IMR-90 (cell line): ENCODE data around the gene FTO. TPM values are rescaled to one million over a fixed set of nuclear protein-coding genes. Genes with fewer than 3 reads are reported as not detected.

Source experiments
- ATAC-seq: fragments of 200-7000 bp; cut with Tn5 transposase; 2 replicates; pipeline ENCODE4 v1.9.1; 2020; ENCODE audit warnings: low read depth, mild to moderate bottlenecking, moderate library complexity
- BruUV-seq: library from RNA; stranded (reverse); fragments of 400-500 nt; replicated peaks from 2 replicates; lab custom pipeline; 2021; lab: Mats Ljungman, UMichigan
- CTCF ChIA-PET: fragments of 300-600 bp; formaldehyde crosslinking; extraction: SDS; loops from one replicate; lab custom pipeline; 2021; ENCODE audit warnings: antibody characterized with exemption; lab: Yijun Ruan, JAX
- POLR2A ChIA-PET: fragments of 300-600 bp; sonication (Branson Sonifier 250); formaldehyde crosslinking; loops from one replicate; lab custom pipeline; 2022; ENCODE audit warnings: antibody characterized with exemption; ENCODE audit not compliant: unreplicated experiment; lab: Charles Lee
- DNase-seq: peaks from one replicate; pipeline ENCODE4 v3.0.0; 2013
- H2AFZ ChIP-seq: replicated peaks from 2 replicates; pipeline ENCODE3; 2013; ENCODE audit warnings: low read length, mild to moderate bottlenecking; ENCODE audit not compliant: poor library complexity
- H2AK5ac ChIP-seq: 2 replicates; pipeline ENCODE4 v1.6.1; 2013; ENCODE audit warnings: low read depth, low read length, inconsistent platforms
- H2AK9ac ChIP-seq: replicated peaks from 2 replicates; pipeline ENCODE3; 2013; ENCODE audit warnings: mild to moderate bottlenecking, low read depth, low read length, moderate library complexity; ENCODE audit not compliant: poor library complexity
- H2BK120ac ChIP-seq: 2 replicates; pipeline ENCODE4 v1.6.1; 2013; ENCODE audit warnings: low read depth, low read length, inconsistent platforms
- H2BK15ac ChIP-seq: 3 replicates; pipeline ENCODE4 v1.6.1; 2013; ENCODE audit warnings: low read depth, low read length, inconsistent platforms
- H2BK20ac ChIP-seq: 2 replicates; pipeline ENCODE4 v1.6.1; 2013; ENCODE audit warnings: low read depth, mild to moderate bottlenecking, inconsistent platforms, low read length, moderate library complexity
- H2BK5ac ChIP-seq: 2 replicates; pipeline ENCODE4 v1.6.1; 2013; ENCODE audit warnings: mild to moderate bottlenecking, low read depth, low read length, inconsistent platforms; ENCODE audit not compliant: poor library complexity, severe bottlenecking
- H3K14ac ChIP-seq: replicated peaks from 2 replicates; pipeline ENCODE4 v1.6.1; 2013; ENCODE audit warnings: low read depth, low read length, inconsistent platforms
- H3K18ac ChIP-seq: 2 replicates; pipeline ENCODE4 v1.6.1; 2013; ENCODE audit warnings: low read depth, low read length, control low read depth
- H3K23ac ChIP-seq: 2 replicates; pipeline ENCODE4 v1.6.1; 2013; ENCODE audit warnings: low read depth, low read length, inconsistent platforms
- H3K27ac ChIP-seq: 2 replicates; pipeline ENCODE4 v1.5.1; 2013; ENCODE audit warnings: mild to moderate bottlenecking, control low read depth, low read length; ENCODE audit not compliant: insufficient read depth
- H3K27me3 ChIP-seq: 2 replicates; pipeline ENCODE4 v1.6.1; 2013; ENCODE audit warnings: low read length; ENCODE audit not compliant: control insufficient read depth, insufficient read depth
- H3K36me3 ChIP-seq: 2 replicates; pipeline ENCODE4 v1.6.1; 2013; ENCODE audit warnings: low read length, mixed read lengths; ENCODE audit not compliant: control insufficient read depth, insufficient read depth
- H3K4ac ChIP-seq: 2 replicates; pipeline ENCODE4 v1.6.1; 2013; ENCODE audit warnings: low read depth, low read length, inconsistent platforms
- H3K4me1 ChIP-seq: 2 replicates; pipeline ENCODE4 v1.6.1; 2013; ENCODE audit warnings: low read length, mixed read lengths; ENCODE audit not compliant: control insufficient read depth, insufficient read depth
- H3K4me2 ChIP-seq: 2 replicates; pipeline ENCODE4 v1.6.1; 2013; ENCODE audit warnings: low read depth, mild to moderate bottlenecking, control low read depth, low read length, moderate library complexity
- H3K4me3 ChIP-seq: 2 replicates; pipeline ENCODE4 v1.5.1; 2013; ENCODE audit warnings: low read depth, mild to moderate bottlenecking, control low read depth, low read length, moderate library complexity; ENCODE audit not compliant: insufficient read depth
- H3K56ac ChIP-seq: 2 replicates; pipeline ENCODE4 v1.6.1; 2013; ENCODE audit warnings: low read length, inconsistent platforms; ENCODE audit not compliant: insufficient read depth; ENCODE audit errors: extremely low read depth
- H3K79me1 ChIP-seq, 2 experiments: 2 replicates each; pipeline ENCODE4 v1.6.1; 2013; ENCODE audit warnings: low read length in 2 of 2, inconsistent platforms in 1 of 2, low read depth in 1 of 2
- H3K9ac ChIP-seq: 2 replicates; pipeline ENCODE4 v1.6.1; 2013; ENCODE audit warnings: low read depth, low read length, control low read depth
- H3K9me1 ChIP-seq: 2 replicates; pipeline ENCODE4 v1.6.1; 2013; ENCODE audit warnings: low read length, inconsistent platforms; ENCODE audit not compliant: insufficient read depth
- H3K9me3 ChIP-seq: 2 replicates; pipeline ENCODE4 v1.6.1; 2013; ENCODE audit warnings: low read length; ENCODE audit not compliant: control insufficient read depth, insufficient read depth
- H4K20me1 ChIP-seq: 2 replicates; pipeline ENCODE4 v1.6.1; 2013; ENCODE audit warnings: low read length, inconsistent platforms; ENCODE audit not compliant: insufficient read depth
- H4K5ac ChIP-seq: 2 replicates; pipeline ENCODE4 v1.6.1; 2013; ENCODE audit warnings: mild to moderate bottlenecking, low read depth, low read length, control low read depth
- H4K8ac ChIP-seq, 2 experiments: 2 replicates each; pipeline ENCODE4 v1.6.1; 2013; ENCODE audit warnings: low read depth in 2 of 2, low read length in 2 of 2, control low read depth in 1 of 2, inconsistent platforms in 1 of 2
- H4K91ac ChIP-seq: 2 replicates; pipeline ENCODE4 v1.6.1; 2013; ENCODE audit warnings: low read depth, low read length, inconsistent platforms; ENCODE audit not compliant: insufficient read depth
- BHLHE40 ChIP-seq: fragments of 150-350 bp; IDR thresholded peaks from 2 replicates; pipeline ENCODE4 v1.6.1; 2016; ENCODE audit warnings: mild to moderate bottlenecking, low read depth, low read length
- CEBPB ChIP-seq: IDR thresholded peaks from 2 replicates; pipeline ENCODE4 v1.6.1; 2012; ENCODE audit warnings: low read depth, low read length, improper control_type of control experiment
- CHD1 ChIP-seq: IDR thresholded peaks from 2 replicates; pipeline ENCODE4 v1.6.1; 2012; ENCODE audit warnings: low read depth, low read length, improper control_type of control experiment
- FOS ChIP-seq: fragments of 150-350 bp; IDR thresholded peaks from 2 replicates; pipeline ENCODE4 v1.6.1; 2016; ENCODE audit warnings: low read depth, low read length
- MAFK ChIP-seq: IDR thresholded peaks from 2 replicates; pipeline ENCODE4 v1.6.1; 2012; ENCODE audit warnings: low read depth, low read length, improper control_type of control experiment
- MAZ ChIP-seq: IDR thresholded peaks from 2 replicates; pipeline ENCODE4 v1.6.1; 2012; ENCODE audit warnings: low read depth, mild to moderate bottlenecking, low read length, improper control_type of control experiment, moderate library complexity, borderline replicate concordance
- MXI1 ChIP-seq: IDR thresholded peaks from 2 replicates; pipeline ENCODE4 v1.6.1; 2012; ENCODE audit warnings: low read depth, mild to moderate bottlenecking, low read length, moderate library complexity, borderline replicate concordance
- NFE2L2 ChIP-seq: fragments of 150-350 bp; IDR thresholded peaks from 2 replicates; pipeline ENCODE4 v1.6.1; 2016; ENCODE audit warnings: low read depth, mild to moderate bottlenecking, low read length
- POLR2A ChIP-seq: IDR thresholded peaks from 2 replicates; pipeline ENCODE4 v1.6.1; 2012; ENCODE audit warnings: mild to moderate bottlenecking, low read depth, low read length
- RAD21 ChIP-seq: IDR thresholded peaks from 2 replicates; pipeline ENCODE4 v1.6.1; 2012; ENCODE audit warnings: low read length, improper control_type of control experiment
- RCOR1 ChIP-seq: IDR thresholded peaks from 2 replicates; pipeline ENCODE4 v1.6.1; 2012; ENCODE audit warnings: mild to moderate bottlenecking, low read length, improper control_type of control experiment; ENCODE audit not compliant: insufficient replicate concordance
- RFX5 ChIP-seq: IDR thresholded peaks from 2 replicates; pipeline ENCODE4 v1.8.0; 2012; ENCODE audit warnings: low read depth, mild to moderate bottlenecking, low read length, moderate library complexity
- SMC3 ChIP-seq: fragments of 150-350 bp; IDR thresholded peaks from 2 replicates; pipeline ENCODE4 v1.6.1; 2016; ENCODE audit warnings: low read depth, mild to moderate bottlenecking, antibody characterized with exemption, low read length, moderate library complexity
- WGBS, 2 experiments: methylation state at CpG; one replicate each; pipeline versions ENCODE4 v1.1.5 to v1.1.7; 2013; ENCODE audit warnings: missing lambda C conversion rate in 2 of 2; ENCODE audit not compliant: insufficient read length in 1 of 2; ENCODE audit errors: extremely low coverage in 2 of 2; 5-methylcytosine and 5-hydroxymethylcytosine counted together
- dilution Hi-C: fragments of 300-500 bp; cut with HindIII; formaldehyde crosslinking; loops from one replicate; pipeline ENCODE4 v1.14.3; 2018; ENCODE audit warnings: low sequenced_read_pairs; ENCODE audit not compliant: unreplicated experiment
- in situ Hi-C: fragments of 300-500 bp; cut with MboI; formaldehyde crosslinking; loops from 3 replicates; pipeline ENCODE4 v1.14.3; 2019; ENCODE audit warnings: low sequenced_read_pairs, inconsistent platforms, mixed read lengths
- intact Hi-C: fragments of 100-400 bp; cut with micrococcal nuclease; formaldehyde crosslinking; loops from 2 replicates; pipeline ENCODE4 v1.10.0; 2022
- polyA plus RNA-seq, 3 experiments: library from polyadenylated mRNA; depleted of rRNA; stranded (reverse); fragments of >200 nt; gene quantifications; 2 replicates each; pipeline ENCODE4 v1.2.3, GENCODE V29; 2012; ENCODE audit warnings: low replicate concordance in 1 of 3
- total RNA-seq: library from RNA; depleted of rRNA; stranded (reverse); fragments of >200 nt; gene quantifications from 2 replicates; pipeline ENCODE4 v1.2.3, GENCODE V29; 2012
- TF ChIP-seq, protein P1 (sequence below): fragments of 150-350 bp; IDR thresholded peaks from 2 replicates; pipeline ENCODE4 v1.6.1; 2017; ENCODE audit warnings: mild to moderate bottlenecking, antibody characterized with exemption, low read length, low read depth
- TF ChIP-seq, protein P2 (sequence below): fragments of 150-350 bp; IDR thresholded peaks from 2 replicates; pipeline ENCODE4 v1.6.1; 2016; ENCODE audit warnings: low read depth, mild to moderate bottlenecking, low read length, moderate library complexity, borderline replicate concordance
- TF ChIP-seq, protein P3 (sequence below): conservative IDR thresholded peaks from 2 replicates; pipeline ENCODE4 v1.5.1; 2012; ENCODE audit warnings: mild to moderate bottlenecking, low read depth, low read length, improper control_type of control experiment

The FTO gene
- total and polyA plus RNA-seq, 2 of the 4 experiments (the other 2 are of a cell fraction): 70.3 to 132 TPM

- H3K27ac ChIP-seq: no peak overlapping the region
- no peaks in the 10 kb centered on the region for H3K4me1 ChIP-seq
- no TSS peak for BruUV-seq
- ATAC-seq (no peak), DNase-seq (no peak)
- H3K36me3 ChIP-seq: no peaks in the 10 kb centered on the region
- H2BK5ac ChIP-seq: no peak overlapping the region
- H3K9ac ChIP-seq: no peak overlapping the region
- H4K91ac ChIP-seq: no peak overlapping the region
- no peak overlapping the region for H2AK9ac ChIP-seq
- intact Hi-C loops (no loop called here), dilution Hi-C loops (no loop called here), in situ Hi-C loops (no loop called here)
- no peak overlapping the region for H2AFZ ChIP-seq
- H2BK15ac ChIP-seq: no peak overlapping the region
- no peak overlapping the region for H2AK5ac ChIP-seq
- no peak overlapping the region for H3K56ac ChIP-seq
- ChIA-PET CTCF (no interaction called here), POLR2A (no interaction called here)
- no peak overlapping the region for H4K5ac ChIP-seq
- no peak overlapping the region for H3K4ac ChIP-seq
- H3K9me3 ChIP-seq: no peaks in the 10 kb centered on the region
- no peak overlapping the region for H3K14ac ChIP-seq
- no peak overlapping the region for H3K4me2 ChIP-seq
- H4K8ac ChIP-seq: no peak overlapping the region
- no peak overlapping the region for H3K23ac ChIP-seq
- no peak for TF ChIP-seq FOS
- TF ChIP-seq, protein P1, sequence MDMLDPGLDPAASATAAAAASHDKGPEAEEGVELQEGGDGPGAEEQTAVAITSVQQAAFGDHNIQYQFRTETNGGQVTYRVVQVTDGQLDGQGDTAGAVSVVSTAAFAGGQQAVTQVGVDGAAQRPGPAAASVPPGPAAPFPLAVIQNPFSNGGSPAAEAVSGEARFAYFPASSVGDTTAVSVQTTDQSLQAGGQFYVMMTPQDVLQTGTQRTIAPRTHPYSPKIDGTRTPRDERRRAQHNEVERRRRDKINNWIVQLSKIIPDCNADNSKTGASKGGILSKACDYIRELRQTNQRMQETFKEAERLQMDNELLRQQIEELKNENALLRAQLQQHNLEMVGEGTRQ: no peak
- no peak for TF ChIP-seq RAD21
- TF ChIP-seq SMC3: no peak
- TF ChIP-seq NFE2L2: no peak
- TF ChIP-seq MAFK: no peak
- TF ChIP-seq, protein P2, sequence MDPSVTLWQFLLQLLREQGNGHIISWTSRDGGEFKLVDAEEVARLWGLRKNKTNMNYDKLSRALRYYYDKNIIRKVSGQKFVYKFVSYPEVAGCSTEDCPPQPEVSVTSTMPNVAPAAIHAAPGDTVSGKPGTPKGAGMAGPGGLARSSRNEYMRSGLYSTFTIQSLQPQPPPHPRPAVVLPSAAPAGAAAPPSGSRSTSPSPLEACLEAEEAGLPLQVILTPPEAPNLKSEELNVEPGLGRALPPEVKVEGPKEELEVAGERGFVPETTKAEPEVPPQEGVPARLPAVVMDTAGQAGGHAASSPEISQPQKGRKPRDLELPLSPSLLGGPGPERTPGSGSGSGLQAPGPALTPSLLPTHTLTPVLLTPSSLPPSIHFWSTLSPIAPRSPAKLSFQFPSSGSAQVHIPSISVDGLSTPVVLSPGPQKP: no peak
- no peak for TF ChIP-seq RFX5
- TF ChIP-seq CHD1: no peak
- no peak for TF ChIP-seq MXI1
- TF ChIP-seq POLR2A: no peak
- TF ChIP-seq, protein P3, sequence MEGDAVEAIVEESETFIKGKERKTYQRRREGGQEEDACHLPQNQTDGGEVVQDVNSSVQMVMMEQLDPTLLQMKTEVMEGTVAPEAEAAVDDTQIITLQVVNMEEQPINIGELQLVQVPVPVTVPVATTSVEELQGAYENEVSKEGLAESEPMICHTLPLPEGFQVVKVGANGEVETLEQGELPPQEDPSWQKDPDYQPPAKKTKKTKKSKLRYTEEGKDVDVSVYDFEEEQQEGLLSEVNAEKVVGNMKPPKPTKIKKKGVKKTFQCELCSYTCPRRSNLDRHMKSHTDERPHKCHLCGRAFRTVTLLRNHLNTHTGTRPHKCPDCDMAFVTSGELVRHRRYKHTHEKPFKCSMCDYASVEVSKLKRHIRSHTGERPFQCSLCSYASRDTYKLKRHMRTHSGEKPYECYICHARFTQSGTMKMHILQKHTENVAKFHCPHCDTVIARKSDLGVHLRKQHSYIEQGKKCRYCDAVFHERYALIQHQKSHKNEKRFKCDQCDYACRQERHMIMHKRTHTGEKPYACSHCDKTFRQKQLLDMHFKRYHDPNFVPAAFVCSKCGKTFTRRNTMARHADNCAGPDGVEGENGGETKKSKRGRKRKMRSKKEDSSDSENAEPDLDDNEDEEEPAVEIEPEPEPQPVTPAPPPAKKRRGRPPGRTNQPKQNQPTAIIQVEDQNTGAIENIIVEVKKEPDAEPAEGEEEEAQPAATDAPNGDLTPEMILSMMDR: no peak
- no peak for TF ChIP-seq RCOR1
- no peak for TF ChIP-seq CEBPB
- TF ChIP-seq BHLHE40: no peak
- TF ChIP-seq MAZ: no peak
- 100% methylated on average over 1 of the region's 6 CpGs; no CpG with 5 or more reads in 1 of the 2 experiments for WGBS, 2 experiments
- H3K18ac ChIP-seq: no peak overlapping the region
- H4K20me1 ChIP-seq: no peaks in the 10 kb centered on the region
- 0 out of 4 replicates have a peak, but pooled peaks cover 0 to 3% of the 10 kb centered on the region in 2 experiments for H3K79me1 ChIP-seq
- H3K27me3 ChIP-seq: no peaks in the 10 kb centered on the region
- no peaks in the 10 kb centered on the region; the same call in 1 of the 2 replicates for H3K9me1 ChIP-seq
- no peak overlapping the region for H3K4me3 ChIP-seq
- H2BK120ac ChIP-seq: no peak overlapping the region
- H2BK20ac ChIP-seq: no peak overlapping the region
Measured at GRCh38 chr16:54061454-54061853, 357.5 kb downstream of the FTO start.
